DND-41 (cell line): ENCODE measurements around the gene MAN1A1.

Source experiments
- ATAC-seq: fragments of 200-7000 bp; cut with Tn5 transposase; 3 replicates; pipeline ENCODE4 v1.9.1; 2021; ENCODE audit warnings: low read depth; ENCODE audit not compliant: insufficient read depth
- DNase-seq: peaks from one replicate; pipeline ENCODE4 v3.0.0-alpha.2; 2020
- H2AFZ ChIP-seq: 2 replicates; pipeline ENCODE4 v1.6.0; 2012; ENCODE audit warnings: low read depth, low read length
- H3K27ac ChIP-seq: 2 replicates; pipeline ENCODE4 v1.5.1; 2012; ENCODE audit warnings: low read length, inconsistent platforms
- H3K27me3 ChIP-seq: fragments of 200-600 bp; sonication (generic); 2 replicates; pipeline ENCODE4 v1.6.0; 2012; ENCODE audit warnings: low read length, mild to moderate bottlenecking, inconsistent platforms; ENCODE audit not compliant: insufficient read depth, poor library complexity
- H3K36me3 ChIP-seq: 2 replicates; pipeline ENCODE4 v1.5.1; 2012; ENCODE audit warnings: low read length, inconsistent platforms; ENCODE audit not compliant: insufficient read depth
- H3K4me1 ChIP-seq: 2 replicates; pipeline ENCODE4 v1.5.1; 2012; ENCODE audit warnings: mild to moderate bottlenecking, low read length; ENCODE audit not compliant: insufficient read depth
- H3K4me2 ChIP-seq: 2 replicates; pipeline ENCODE4 v1.6.0; 2012; ENCODE audit warnings: mild to moderate bottlenecking, moderate library complexity, low read length, inconsistent platforms; ENCODE audit not compliant: insufficient read depth
- H3K4me3 ChIP-seq, 2 experiments: fragments of 200-600 bp in 1 of 2; shearing (Covaris generic) in 1 of 2; 2 replicates each; pipeline ENCODE4 v1.5.1; 2012 to 2016; ENCODE audit warnings: inconsistent platforms in 2 of 2, low read length in 2 of 2, mild to moderate bottlenecking in 2 of 2, low read depth in 1 of 2, moderate library complexity in 1 of 2
- H3K79me2 ChIP-seq: 2 replicates; pipeline ENCODE4 v1.6.0; 2012; ENCODE audit warnings: low read length, inconsistent platforms; ENCODE audit not compliant: insufficient read depth
- H3K9ac ChIP-seq: 2 replicates; pipeline ENCODE4 v1.6.0; 2012; ENCODE audit warnings: low read depth, mild to moderate bottlenecking, inconsistent platforms, low read length, moderate library complexity
- H3K9me3 ChIP-seq: 2 replicates; pipeline ENCODE4 v1.5.1; 2012; ENCODE audit warnings: low read length, moderate library complexity, mild to moderate bottlenecking, inconsistent platforms; ENCODE audit not compliant: insufficient read depth, severe bottlenecking
- H4K20me1 ChIP-seq: 2 replicates; pipeline ENCODE4 v1.6.0; 2012; ENCODE audit warnings: low read length; ENCODE audit not compliant: insufficient read depth
- EZH2 ChIP-seq: IDR thresholded peaks from 3 replicates; pipeline ENCODE4 v1.6.1; 2012; ENCODE audit warnings: borderline replicate concordance, low read depth, mild to moderate bottlenecking, moderate library complexity, low read length, inconsistent platforms; ENCODE audit not compliant: severe bottlenecking
- TF ChIP-seq, protein P1 (sequence below): IDR thresholded peaks from 2 replicates; pipeline ENCODE4 v1.5.1; 2012; ENCODE audit warnings: borderline replicate concordance, low read length, moderate library complexity, mild to moderate bottlenecking; ENCODE audit not compliant: poor library complexity, severe bottlenecking; ENCODE audit errors: extremely low read depth

The MAN1A1 gene

DNA sequence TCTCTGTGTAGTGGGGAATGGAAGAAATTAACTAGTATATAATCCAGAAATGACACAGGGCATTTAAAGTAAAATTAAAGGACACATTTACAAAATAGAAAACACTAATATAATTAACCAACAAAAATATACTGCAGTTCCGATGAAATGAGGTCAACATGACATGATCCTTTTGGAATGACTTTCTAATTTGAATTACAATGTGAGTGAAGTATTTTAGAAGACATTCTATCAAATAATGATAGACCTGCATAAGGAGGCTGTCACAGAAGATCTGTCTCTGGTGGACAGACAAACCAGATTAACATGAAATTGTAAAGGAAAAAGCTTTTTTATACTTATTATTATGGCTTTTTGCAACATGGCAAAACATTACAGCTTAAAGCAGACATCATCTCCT lies 170.5 kb downstream of the MAN1A1 start:
- Histone ChIP-seq H3K4me3 (no peak overlapping the region), H3K9ac (no peak overlapping the region), H3K4me2 (no peak overlapping the region), H3K36me3 (no peaks in the 10 kb centered on the region), H3K4me1 (peaks cover 5% of the 10 kb centered on the region), H3K79me2 (no peaks in the 10 kb centered on the region), H3K27me3 (no peaks in the 10 kb centered on the region), H3K9me3 (no peaks in the 10 kb centered on the region), H3K27ac (no peak overlapping the region), H4K20me1 (no peaks in the 10 kb centered on the region), H2AFZ (no peak overlapping the region)
- DNase-seq: no peak
- TF ChIP-seq, protein P1, sequence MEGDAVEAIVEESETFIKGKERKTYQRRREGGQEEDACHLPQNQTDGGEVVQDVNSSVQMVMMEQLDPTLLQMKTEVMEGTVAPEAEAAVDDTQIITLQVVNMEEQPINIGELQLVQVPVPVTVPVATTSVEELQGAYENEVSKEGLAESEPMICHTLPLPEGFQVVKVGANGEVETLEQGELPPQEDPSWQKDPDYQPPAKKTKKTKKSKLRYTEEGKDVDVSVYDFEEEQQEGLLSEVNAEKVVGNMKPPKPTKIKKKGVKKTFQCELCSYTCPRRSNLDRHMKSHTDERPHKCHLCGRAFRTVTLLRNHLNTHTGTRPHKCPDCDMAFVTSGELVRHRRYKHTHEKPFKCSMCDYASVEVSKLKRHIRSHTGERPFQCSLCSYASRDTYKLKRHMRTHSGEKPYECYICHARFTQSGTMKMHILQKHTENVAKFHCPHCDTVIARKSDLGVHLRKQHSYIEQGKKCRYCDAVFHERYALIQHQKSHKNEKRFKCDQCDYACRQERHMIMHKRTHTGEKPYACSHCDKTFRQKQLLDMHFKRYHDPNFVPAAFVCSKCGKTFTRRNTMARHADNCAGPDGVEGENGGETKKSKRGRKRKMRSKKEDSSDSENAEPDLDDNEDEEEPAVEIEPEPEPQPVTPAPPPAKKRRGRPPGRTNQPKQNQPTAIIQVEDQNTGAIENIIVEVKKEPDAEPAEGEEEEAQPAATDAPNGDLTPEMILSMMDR: no peak
- no peak for TF ChIP-seq EZH2
- no peak for ATAC-seq

DNA sequence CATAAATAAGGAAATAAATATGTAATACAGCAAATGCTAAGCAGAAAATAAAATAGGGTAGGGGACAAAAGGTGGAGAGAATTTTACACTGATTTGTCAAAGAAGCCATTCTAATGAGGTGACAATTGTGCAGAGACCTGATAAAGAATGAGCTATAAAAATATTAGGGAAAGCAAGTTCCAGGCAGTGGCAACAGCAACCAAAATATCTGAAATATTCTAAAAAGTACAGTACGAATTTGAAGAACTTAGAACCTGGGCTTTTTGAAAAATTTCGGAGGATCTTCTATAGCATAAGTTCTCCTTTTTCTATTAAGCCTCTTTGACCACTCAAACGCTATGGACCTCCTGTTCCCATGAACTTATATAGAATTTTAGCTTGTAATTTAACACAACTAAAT lies 173.1 kb downstream of the MAN1A1 start:
- no peak overlapping the region for H3K4me2 ChIP-seq
- no peaks in the 10 kb centered on the region for H3K79me2 ChIP-seq
- no peaks in the 10 kb centered on the region for H3K9me3 ChIP-seq
- H3K36me3 ChIP-seq: no peaks in the 10 kb centered on the region
- no peak overlapping the region for H3K27ac ChIP-seq
- no peak for ATAC-seq
- H2AFZ ChIP-seq: no peak overlapping the region
- H3K27me3 ChIP-seq: no peaks in the 10 kb centered on the region
- no peak for TF ChIP-seq EZH2
- TF ChIP-seq, protein P1: no peak
- no peak overlapping the region for H3K4me3 ChIP-seq
- no peak overlapping the region for H3K9ac ChIP-seq
- H3K4me1 ChIP-seq: peaks cover 5% of the 10 kb centered on the region
- no peaks in the 10 kb centered on the region for H4K20me1 ChIP-seq
- no peak for DNase-seq

DNA sequence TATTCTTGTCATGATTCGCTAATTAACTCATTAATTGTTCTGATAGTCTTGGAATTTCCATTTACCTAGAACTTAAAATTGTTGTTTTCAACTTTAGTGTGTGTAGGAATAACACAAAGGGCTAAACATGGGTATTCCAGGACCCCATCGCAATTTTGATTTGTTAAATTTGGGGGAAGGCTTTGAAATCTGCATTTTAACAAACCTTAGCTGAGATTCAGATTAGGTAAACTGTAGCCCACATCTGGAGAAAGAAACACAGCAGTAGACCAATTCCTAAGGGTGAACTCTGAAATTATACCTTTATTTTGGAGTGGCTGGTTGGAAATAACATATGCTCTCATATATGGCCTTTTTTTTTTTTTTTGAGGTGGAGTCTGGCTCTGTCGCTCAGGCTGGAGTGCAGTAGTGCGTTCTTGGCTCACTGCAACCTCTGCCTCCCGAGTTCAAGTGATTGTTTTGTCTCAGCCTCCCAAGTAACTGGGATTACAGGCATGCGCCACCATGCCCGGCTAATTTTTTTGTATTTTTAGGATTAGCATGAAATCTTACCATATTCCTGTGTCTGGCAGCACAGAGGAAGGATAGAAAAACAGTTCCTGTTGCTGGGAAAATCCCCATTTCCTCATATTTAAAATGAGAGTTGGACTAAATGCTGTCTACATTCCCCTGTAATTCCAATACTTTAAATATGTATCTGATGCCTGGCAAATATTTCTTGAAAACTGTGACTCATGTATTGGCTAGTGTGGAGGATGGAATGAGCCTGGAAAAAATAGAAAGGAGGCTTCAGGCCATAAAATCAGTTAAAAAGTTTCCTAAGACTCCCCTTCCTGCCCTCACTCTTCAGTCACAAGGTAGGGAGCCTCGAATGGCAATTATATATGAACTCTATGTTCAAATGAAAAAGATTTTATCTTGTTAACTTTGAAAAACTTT lies 174.4 kb downstream of the MAN1A1 start:
- H3K4me2 ChIP-seq: no peak overlapping the region
- no peaks in the 10 kb centered on the region for H3K9me3 ChIP-seq
- no peaks in the 10 kb centered on the region for H3K36me3 ChIP-seq
- no peak for TF ChIP-seq EZH2
- TF ChIP-seq, protein P1: no peak
- H3K27me3 ChIP-seq: no peaks in the 10 kb centered on the region
- no peak for ATAC-seq
- peaks cover 3% of the 10 kb centered on the region for H3K4me1 ChIP-seq
- H2AFZ ChIP-seq: no peak overlapping the region
- no peak overlapping the region for H3K9ac ChIP-seq
- DNase-seq: no peak
- H3K4me3 ChIP-seq: no peak overlapping the region
- no peaks in the 10 kb centered on the region for H4K20me1 ChIP-seq
- no peak overlapping the region for H3K27ac ChIP-seq
- no peaks in the 10 kb centered on the region for H3K79me2 ChIP-seq
